Activated CD4-positive, alpha-beta T cell treated with anti-CD3 and anti-CD28 coated beads, Interleukin-2, Interleukin-4, amounts not matched to agents 100 ng/mL and 50 ng/mL, durations not matched to agents 16 hours and 8 hours (primary cell): ENCODE data around the gene SKP1.

Source experiments
- DNase-seq: peaks from one replicate; pipeline ENCODE4 v3.0.0-alpha.2; 2020; ENCODE audit warnings: low spot score

Gene SKP1

GRCh38 chr5:134143944-134144941, 32.5 kb downstream of the SKP1 start:
- DNase-seq = no peak

- no peak for DNase-seq
These were observed 33.3 kb downstream of the SKP1 start for GRCh38 chr5:134143431-134143830.

- DNase-seq = no peak
These were observed 33.9 kb downstream of the SKP1 start for GRCh38 chr5:134142806-134143205.

- DNase-seq = no peak
These were observed 34.7 kb downstream of the SKP1 start for GRCh38 chr5:134142052-134142451.

GRCh38 chr5:134141331-134142050, 35.3 kb downstream of the SKP1 start:
- no peak for DNase-seq

- DNase-seq = peak; percentile 70
These were observed 36.1 kb downstream of the SKP1 start for GRCh38 chr5:134140530-134141201.

- DNase-seq = no peak
These were observed 36.8 kb downstream of the SKP1 start for GRCh38 chr5:134139891-134140469.

GRCh38 chr5:134139377-134139851, 37.3 kb downstream of the SKP1 start:
- no peak for DNase-seq

GRCh38 chr5:134138416-134139376, 38.1 kb downstream of the SKP1 start:
- peak; percentile 90 for DNase-seq

- no peak for DNase-seq
These were observed 40.0 kb downstream of the SKP1 start for GRCh38 chr5:134136771-134137170.

GRCh38 chr5:134136221-134136631, 40.5 kb downstream of the SKP1 start:
- DNase-seq = no peak

GRCh38 chr5:134135091-134135655, 41.6 kb downstream of the SKP1 start:
- DNase-seq = no peak

- DNase-seq = no peak
These were observed 42.7 kb downstream of the SKP1 start for GRCh38 chr5:134133995-134134541.

- no peak for DNase-seq
These were observed 43.4 kb downstream of the SKP1 start for GRCh38 chr5:134133188-134133994.

- DNase-seq = peak; percentile 68
These were observed 44.2 kb downstream of the SKP1 start for GRCh38 chr5:134132372-134133187.

GRCh38 chr5:134131578-134132350, 45.0 kb downstream of the SKP1 start:
- no peak for DNase-seq

GRCh38 chr5:134131165-134131564, 45.6 kb downstream of the SKP1 start:
- DNase-seq = no peak
